HEK293 (cell line): ENCODE results near the gene DAAM1.

Source experiments
- CTCF ChIA-PET: fragments of 350-600 bp; formaldehyde crosslinking; extraction: SDS; loops from one replicate; lab custom pipeline; 2021; ENCODE audit warnings: antibody characterized with exemption; lab: Yijun Ruan, JAX
- POLR2A ChIA-PET: fragments of 300-600 bp; formaldehyde crosslinking; extraction: SDS; loops from one replicate; lab custom pipeline; 2020; ENCODE audit warnings: antibody characterized with exemption, inconsistent platforms; lab: Yijun Ruan, JAX
- H3K27ac ChIP-seq: fragments of 200-500 bp; sonication (Bioruptor generic); 2 replicates; pipeline ENCODE4 v1.5.1; 2014; ENCODE audit warnings: low read depth, low read length, control low read depth, inconsistent platforms; ENCODE audit errors: extremely low read depth
- H3K36me3 ChIP-seq, 2 experiments: fragments of 200-500 bp in 1 of 2; sonication (Bioruptor generic) in 1 of 2; 1 replicate in 1 of 2; 2 replicates in 1 of 2; pipeline ENCODE4 v1.5.1; 2014 to 2017; ENCODE audit warnings: inconsistent platforms in 2 of 2, low read length in 2 of 2; ENCODE audit not compliant: control insufficient read depth in 2 of 2, insufficient read depth in 1 of 2
- H3K4me1 ChIP-seq: fragments of 200-500 bp; sonication (Bioruptor generic); 2 replicates; pipeline ENCODE4 v1.5.1; 2014; ENCODE audit warnings: mild to moderate bottlenecking, low read length, inconsistent platforms; ENCODE audit not compliant: control insufficient read depth, insufficient read depth
- H3K4me3 ChIP-seq: 2 replicates; pipeline ENCODE4 v1.5.1; 2011; ENCODE audit warnings: low read depth, mild to moderate bottlenecking, control low read depth, low read length, moderate library complexity
- H3K9me3 ChIP-seq: fragments of 200-500 bp; sonication (Bioruptor generic); 2 replicates; pipeline ENCODE4 v1.5.1; 2014; ENCODE audit warnings: low read depth, low read length, inconsistent platforms; ENCODE audit not compliant: control insufficient read depth, insufficient read depth
- GLIS1 ChIP-seq: fragments of 450-650 bp; formaldehyde crosslinking; IDR thresholded peaks from 2 replicates; pipeline ENCODE4 v1.5.1; 2016; ENCODE audit warnings: missing biosample characterization, missing genetic modification characterization
- KLF1 ChIP-seq: fragments of 450-650 bp; formaldehyde crosslinking; IDR thresholded peaks from 2 replicates; pipeline ENCODE4 v1.5.1; 2016; ENCODE audit warnings: missing biosample characterization, missing genetic modification characterization
- MEIS1 ChIP-seq: sonication (generic); formaldehyde crosslinking; IDR thresholded peaks from 2 replicates; pipeline ENCODE4 v1.8.1; 2022; ENCODE audit warnings: missing genetic modification reagents, mild to moderate bottlenecking, borderline replicate concordance
- SP7 ChIP-seq: fragments of 450-650 bp; formaldehyde crosslinking; IDR thresholded peaks from 2 replicates; pipeline ENCODE4 v1.5.1; 2016; ENCODE audit warnings: missing biosample characterization, missing genetic modification characterization
- YY1 ChIP-seq: fragments of 450-650 bp; formaldehyde crosslinking; IDR thresholded peaks from 2 replicates; pipeline ENCODE4 v1.5.1; 2018; ENCODE audit warnings: missing biosample characterization, missing genetic modification characterization
- YY2 ChIP-seq: fragments of 450-650 bp; formaldehyde crosslinking; IDR thresholded peaks from 2 replicates; pipeline ENCODE4 v1.5.1; 2016; ENCODE audit warnings: missing biosample characterization, missing genetic modification characterization
- ZBTB48 ChIP-seq: fragments of 450-650 bp; formaldehyde crosslinking; IDR thresholded peaks from 2 replicates; pipeline ENCODE4 v1.5.1; 2016; ENCODE audit warnings: missing biosample characterization, missing genetic modification characterization
- ZIC2 ChIP-seq: fragments of 450-650 bp; formaldehyde crosslinking; IDR thresholded peaks from 2 replicates; pipeline ENCODE4 v1.5.1; 2016; ENCODE audit warnings: missing biosample characterization, missing genetic modification characterization
- ZNF133 ChIP-seq: fragments of 450-650 bp; formaldehyde crosslinking; IDR thresholded peaks from 2 replicates; pipeline ENCODE4 v1.5.1; 2016; ENCODE audit warnings: missing biosample characterization, missing genetic modification characterization
- ZNF184 ChIP-seq: fragments of 450-650 bp; IDR thresholded peaks from 2 replicates; pipeline ENCODE4 v1.5.1; 2018; ENCODE audit warnings: missing biosample characterization, mild to moderate bottlenecking, missing genetic modification characterization
- ZNF214 ChIP-seq: fragments of 450-650 bp; formaldehyde crosslinking; IDR thresholded peaks from 2 replicates; pipeline ENCODE4 v1.5.1; 2017; ENCODE audit warnings: missing biosample characterization, mild to moderate bottlenecking, missing genetic modification characterization, borderline replicate concordance
- ZNF223 ChIP-seq: fragments of 450-650 bp; formaldehyde crosslinking; IDR thresholded peaks from 2 replicates; pipeline ENCODE4 v1.5.1; 2016; ENCODE audit warnings: missing biosample characterization, missing genetic modification characterization
- ZNF239 ChIP-seq: fragments of 450-650 bp; formaldehyde crosslinking; IDR thresholded peaks from 2 replicates; pipeline ENCODE4 v1.5.1; 2016; ENCODE audit warnings: missing biosample characterization, missing genetic modification characterization
- ZNF350 ChIP-seq: fragments of 450-650 bp; formaldehyde crosslinking; IDR thresholded peaks from 2 replicates; pipeline ENCODE4 v1.5.0; 2017; ENCODE audit warnings: missing biosample characterization, mild to moderate bottlenecking, missing genetic modification characterization
- ZNF366 ChIP-seq: fragments of 450-650 bp; formaldehyde crosslinking; conservative IDR thresholded peaks from 2 replicates; pipeline ENCODE4 v1.5.1; 2016; ENCODE audit warnings: missing biosample characterization, missing genetic modification characterization
- ZNF629 ChIP-seq: fragments of 450-650 bp; formaldehyde crosslinking; IDR thresholded peaks from 2 replicates; pipeline ENCODE4 v1.5.1; 2017; ENCODE audit warnings: missing biosample characterization, missing genetic modification characterization
- TF ChIP-seq, protein P1 (sequence below): fragments of 450-650 bp; formaldehyde crosslinking; IDR thresholded peaks from 2 replicates; pipeline ENCODE4 v1.5.1; 2016; ENCODE audit warnings: missing biosample characterization, missing genetic modification characterization
- TF ChIP-seq, protein P2 (sequence below): fragments of 450-650 bp; formaldehyde crosslinking; IDR thresholded peaks from 2 replicates; pipeline ENCODE4 v1.5.1; 2017; ENCODE audit warnings: missing biosample characterization, missing genetic modification characterization
- TF ChIP-seq, protein P3 (sequence below): fragments of 450-650 bp; formaldehyde crosslinking; IDR thresholded peaks from 2 replicates; pipeline ENCODE4 v1.5.1; 2016; ENCODE audit warnings: missing biosample characterization, missing genetic modification characterization

The DAAM1 gene

DNA sequence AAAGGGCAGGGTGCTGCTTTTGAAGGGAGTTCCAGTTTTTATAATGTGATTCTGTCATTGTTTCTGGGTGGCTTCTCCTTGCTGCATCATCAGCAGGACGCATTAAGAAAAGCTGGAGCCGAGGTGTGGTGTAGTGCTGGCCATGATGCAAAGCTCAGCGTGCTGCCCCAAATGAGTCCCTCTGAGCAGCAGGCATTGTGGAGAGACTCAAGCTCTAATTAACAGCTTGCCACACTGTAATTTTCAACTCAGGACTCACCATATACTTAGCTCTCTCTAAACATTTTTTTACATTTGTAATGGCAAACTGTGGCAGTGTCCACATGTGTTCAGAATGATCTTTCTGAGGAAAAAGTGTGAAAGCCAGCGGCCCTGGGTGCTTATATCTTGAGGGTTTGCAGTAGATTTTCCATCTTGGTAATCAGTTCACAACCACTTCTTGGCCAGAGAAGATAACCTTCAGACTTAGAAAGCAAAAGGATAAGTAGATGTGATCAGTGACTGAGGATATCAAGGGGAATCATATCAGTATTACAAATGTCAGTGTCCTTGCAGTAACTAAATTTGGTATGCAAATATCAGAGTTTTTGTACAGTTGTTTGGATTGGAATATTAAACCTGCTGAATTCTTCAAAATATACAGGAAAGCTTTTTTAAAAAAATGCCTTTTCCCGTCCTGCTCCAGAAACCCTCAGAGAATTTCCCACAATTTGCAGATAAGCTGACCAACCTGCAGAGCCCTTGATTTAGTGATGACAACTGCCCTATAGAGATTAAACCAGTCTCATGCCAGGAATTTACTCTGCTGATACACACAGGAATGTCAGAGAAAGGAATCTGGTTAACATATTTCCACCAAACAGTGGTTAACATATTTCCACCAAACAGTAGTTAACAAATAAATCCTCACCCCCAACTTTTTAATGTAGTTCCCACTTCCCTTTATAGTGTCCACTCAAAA is 63.6 kb downstream of the DAAM1 start:
- H3K36me3 ChIP-seq = no peaks in the 10 kb centered on the region
- no peak for TF ChIP-seq ZBTB48 (tag by site-specific recombination)
- TF ChIP-seq ZNF350 (tag by site-specific recombination) = no peak
- TF ChIP-seq SP7 (tag by site-specific recombination) = peak; percentile 93
- TF ChIP-seq, protein P1, sequence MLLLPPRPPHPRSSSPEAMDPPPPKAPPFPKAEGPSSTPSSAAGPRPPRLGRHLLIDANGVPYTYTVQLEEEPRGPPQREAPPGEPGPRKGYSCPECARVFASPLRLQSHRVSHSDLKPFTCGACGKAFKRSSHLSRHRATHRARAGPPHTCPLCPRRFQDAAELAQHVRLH (tag by site-specific recombination) = no peak
- no peak for TF ChIP-seq YY1
- no peak overlapping the region for H3K27ac ChIP-seq
- H3K4me3 ChIP-seq = no peak overlapping the region
- H3K4me1 ChIP-seq = peaks cover 36% of the 10 kb centered on the region
- ChIA-PET CTCF (interaction anchor here (0.7 to 0.9 kb wide), 3 partner anchors 11 to 225 kb away, joined by 3 to 5 read pairs (median 4); no protein-coding TSS in a partner anchor), POLR2A (interaction anchor here (0.9 kb wide), 1 partner anchor 64 kb away, joined by 3 read pairs; the partner anchor contains the start of gene DAAM1)
- H3K9me3 ChIP-seq = no peaks in the 10 kb centered on the region

DNA sequence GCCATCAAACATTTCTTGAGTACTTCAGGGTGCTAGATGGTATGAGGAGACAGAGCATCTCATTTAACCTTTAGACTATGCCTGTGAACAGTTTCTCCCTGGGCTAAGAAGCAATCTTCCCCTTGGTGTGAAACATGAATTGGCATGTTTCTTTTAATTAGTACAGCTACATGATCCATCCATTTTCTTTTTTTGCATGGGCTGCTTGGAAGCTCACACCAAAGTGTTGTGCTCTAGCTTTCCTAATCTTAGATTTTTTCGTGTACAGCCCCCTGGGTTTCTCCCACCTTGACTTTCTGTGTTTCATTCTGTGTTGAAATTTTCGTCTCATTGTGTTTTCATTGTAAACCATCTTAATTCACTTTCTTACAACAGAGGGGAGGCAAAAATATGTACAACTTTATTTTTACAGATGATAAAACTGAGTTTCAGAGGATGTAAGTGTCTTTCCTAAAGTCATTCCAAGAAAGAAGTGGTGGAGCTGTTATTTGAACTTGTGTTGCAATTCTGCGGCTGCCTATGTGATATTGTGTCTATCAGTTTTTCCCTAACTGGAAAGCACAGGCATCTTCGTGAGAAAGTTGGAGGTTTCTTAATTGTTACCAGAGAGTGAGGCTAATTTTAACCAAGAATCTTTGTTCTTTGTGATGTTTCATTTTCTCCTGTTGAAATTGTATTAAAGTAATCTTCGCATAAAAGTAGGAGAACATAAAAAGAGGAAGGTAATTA is 64.5 kb downstream of the DAAM1 start:
- Histone ChIP-seq H3K4me3 (no peak overlapping the region), H3K36me3 (no peaks in the 10 kb centered on the region), H3K4me1 (peaks cover 36% of the 10 kb centered on the region), H3K27ac (no peak overlapping the region), H3K9me3 (no peaks in the 10 kb centered on the region)
- ChIA-PET POLR2A (no interaction called here), CTCF (interaction anchor here (0.9 kb wide), 1 partner anchor 10 kb away, joined by 3 read pairs; no protein-coding TSS in a partner anchor)
- no peak for TF ChIP-seq ZNF239 (tag by site-specific recombination)
- no peak for TF ChIP-seq ZIC2 (tag by site-specific recombination)
- no peak for TF ChIP-seq GLIS1 (tag by site-specific recombination)
- no peak for TF ChIP-seq YY2 (tag by site-specific recombination)
- TF ChIP-seq, protein P2, sequence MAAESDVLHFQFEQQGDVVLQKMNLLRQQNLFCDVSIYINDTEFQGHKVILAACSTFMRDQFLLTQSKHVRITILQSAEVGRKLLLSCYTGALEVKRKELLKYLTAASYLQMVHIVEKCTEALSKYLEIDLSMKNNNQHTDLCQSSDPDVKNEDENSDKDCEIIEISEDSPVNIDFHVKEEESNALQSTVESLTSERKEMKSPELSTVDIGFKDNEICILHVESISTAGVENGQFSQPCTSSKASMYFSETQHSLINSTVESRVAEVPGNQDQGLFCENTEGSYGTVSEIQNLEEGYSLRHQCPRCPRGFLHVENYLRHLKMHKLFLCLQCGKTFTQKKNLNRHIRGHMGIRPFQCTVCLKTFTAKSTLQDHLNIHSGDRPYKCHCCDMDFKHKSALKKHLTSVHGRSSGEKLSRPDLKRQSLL = no peak
- TF ChIP-seq ZNF629 = no peak
- no peak for TF ChIP-seq KLF1 (tag by site-specific recombination)
- TF ChIP-seq ZNF366 (tag by site-specific recombination) = no peak
- no peak for TF ChIP-seq ZNF133 (tag by site-specific recombination)
- no peak for TF ChIP-seq ZNF184 (tag by site-specific recombination)
- TF ChIP-seq ZNF214 = no peak
- no peak for TF ChIP-seq MEIS1 (CRISPR knock-in tag)
- TF ChIP-seq, protein P3, sequence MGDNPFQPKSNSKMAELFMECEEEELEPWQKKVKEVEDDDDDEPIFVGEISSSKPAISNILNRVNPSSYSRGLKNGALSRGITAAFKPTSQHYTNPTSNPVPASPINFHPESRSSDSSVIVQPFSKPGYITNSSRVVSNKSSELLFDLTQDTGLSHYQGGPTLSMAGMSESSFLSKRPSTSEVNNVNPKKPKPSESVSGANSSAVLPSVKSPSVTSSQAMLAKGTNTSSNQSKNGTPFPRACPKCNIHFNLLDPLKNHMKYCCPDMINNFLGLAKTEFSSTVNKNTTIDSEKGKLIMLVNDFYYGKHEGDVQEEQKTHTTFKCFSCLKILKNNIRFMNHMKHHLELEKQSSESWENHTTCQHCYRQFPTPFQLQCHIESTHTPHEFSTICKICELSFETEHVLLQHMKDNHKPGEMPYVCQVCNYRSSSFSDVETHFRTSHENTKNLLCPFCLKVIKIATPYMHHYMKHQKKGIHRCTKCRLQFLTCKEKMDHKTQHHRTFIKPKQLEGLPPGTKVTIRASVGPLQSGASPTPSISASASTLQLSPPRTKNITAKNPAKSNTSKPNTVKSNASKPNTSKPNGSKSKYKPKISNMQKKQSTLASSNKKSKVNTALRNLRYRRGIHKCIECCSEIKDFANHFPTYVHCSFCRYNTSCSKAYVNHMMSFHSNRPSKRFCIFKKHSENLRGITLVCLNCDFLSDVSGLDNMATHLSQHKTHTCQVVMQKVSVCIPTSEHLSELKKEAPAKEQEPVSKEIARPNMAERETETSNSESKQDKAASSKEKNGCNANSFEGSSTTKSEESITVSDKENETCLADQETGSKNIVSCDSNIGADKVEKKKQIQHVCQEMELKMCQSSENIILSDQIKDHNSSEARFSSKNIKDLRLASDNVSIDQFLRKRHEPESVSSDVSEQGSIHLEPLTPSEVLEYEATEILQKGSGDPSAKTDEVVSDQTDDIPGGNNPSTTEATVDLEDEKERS (tag by site-specific recombination) = no peak
- TF ChIP-seq ZNF223 = no peak
